HG03097 (cell line): ENCODE results near the gene NHEJ1.

Source experiments
- ATAC-seq: cut with Tn5 transposase; IDR thresholded peaks from one replicate; pipeline ENCODE4 v1.9.1; 2021; ENCODE audit not compliant: unreplicated experiment, low FRiP score

Gene NHEJ1

GRCh38 chr2:219182331-219183150, 21.9 kb upstream of the NHEJ1 start:
- no peak for ATAC-seq

DNA sequence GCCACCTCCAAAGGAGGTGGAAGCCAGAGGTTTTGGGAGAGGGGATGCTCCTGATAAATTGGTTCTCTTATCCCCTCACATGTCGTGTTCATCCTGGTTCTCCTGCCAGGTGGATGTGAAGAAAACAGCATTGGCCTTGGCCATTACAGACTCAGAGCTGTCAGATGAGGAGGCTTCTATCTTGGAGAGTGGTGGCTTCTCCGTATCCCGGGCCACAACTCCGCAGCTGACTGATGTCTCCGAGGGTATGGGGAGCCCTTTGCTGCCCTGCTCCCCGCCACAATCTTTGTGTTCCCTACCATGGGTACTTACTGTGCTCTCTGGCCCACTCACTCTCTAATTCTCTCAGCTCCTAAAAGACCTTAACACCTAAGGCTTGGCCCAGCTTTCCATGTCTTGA, 20.9 kb upstream of the NHEJ1 start:
- ATAC-seq = no peak

GRCh38 chr2:219180961-219181360, 20.3 kb upstream of the NHEJ1 start:
- ATAC-seq = no peak

GRCh38 chr2:219179601-219180465, 19.2 kb upstream of the NHEJ1 start:
- ATAC-seq = no peak

DNA sequence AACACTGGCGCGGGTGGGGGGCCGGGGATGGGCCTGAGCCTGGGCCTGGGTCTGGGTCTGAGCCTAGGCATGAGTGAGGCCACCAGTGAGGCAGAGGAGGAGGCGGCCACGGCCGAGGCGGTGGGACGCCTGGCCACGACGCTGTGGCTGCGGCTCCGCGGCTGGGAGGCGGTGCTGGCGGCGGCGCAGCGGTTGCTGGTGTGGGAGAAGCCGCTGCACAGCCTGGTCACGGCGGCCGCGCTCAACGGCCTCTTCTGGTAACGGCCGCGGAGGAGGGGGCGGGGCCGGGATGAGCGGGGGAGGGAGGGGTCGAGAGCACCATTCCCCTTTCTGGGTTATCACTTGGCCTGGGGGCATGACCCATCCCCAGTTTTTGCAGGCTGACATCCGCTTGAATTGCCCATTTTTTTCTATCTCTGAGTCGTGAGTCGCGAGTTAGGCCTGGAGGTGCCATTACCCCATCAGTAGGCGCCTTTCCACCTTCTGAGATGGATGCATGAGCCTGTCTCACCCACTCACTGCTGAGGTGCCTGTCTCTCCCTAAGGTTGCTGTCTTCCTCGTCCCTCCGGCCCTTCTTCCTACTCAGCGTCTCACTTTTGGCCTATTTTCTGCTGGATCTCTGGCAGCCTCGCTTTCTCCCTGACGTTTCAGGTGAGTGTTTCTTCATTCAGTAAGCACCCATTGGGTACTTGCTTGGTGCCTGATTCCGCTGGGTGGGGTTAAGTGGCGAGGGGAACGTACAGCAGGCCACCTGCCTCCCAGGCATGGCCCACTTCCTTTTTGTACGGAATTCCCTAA, 18.0 kb upstream of the NHEJ1 start:
- ATAC-seq = peak; percentile 5

DNA sequence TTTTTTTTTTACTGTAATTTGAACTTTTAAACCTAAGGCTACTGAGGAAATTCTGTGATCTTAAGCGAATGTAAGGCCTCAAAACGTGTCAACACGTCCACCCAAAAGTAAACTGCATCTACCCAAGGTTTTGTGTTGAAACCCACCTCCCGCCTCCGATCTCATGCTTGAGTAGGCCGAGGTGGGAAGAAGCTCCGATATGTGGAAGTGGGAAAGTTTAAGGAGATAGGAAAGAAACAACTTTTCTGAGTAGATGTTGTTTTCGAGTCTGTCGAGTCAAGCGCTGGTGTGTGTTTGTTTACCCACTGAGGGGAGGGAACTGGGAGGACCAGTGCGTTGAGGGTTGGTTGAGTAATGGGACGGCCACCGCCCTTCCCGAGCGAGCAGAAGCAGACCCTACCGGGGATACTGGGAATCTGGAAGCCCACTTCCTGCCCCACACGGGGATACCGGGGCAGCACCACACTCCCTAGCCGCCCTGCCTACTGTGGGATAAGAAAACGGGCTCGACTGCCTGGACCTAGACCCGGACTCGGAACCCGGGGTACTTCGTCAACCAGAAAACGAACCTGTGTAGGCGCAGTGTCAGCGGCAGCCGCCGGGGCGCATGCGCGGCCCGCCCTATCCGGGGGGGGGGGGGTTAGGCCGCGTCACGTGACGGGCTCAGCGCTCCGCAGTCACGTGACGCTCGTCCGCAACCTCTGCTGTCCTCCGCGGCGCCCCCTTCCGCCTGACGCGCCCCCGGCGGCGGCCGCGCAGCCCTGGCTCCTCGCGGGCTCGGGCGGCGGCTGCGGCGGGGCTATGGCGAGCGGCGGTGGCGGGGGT, 17.1 kb upstream of the NHEJ1 start, which contains the start of gene RETREG2:
Gene RETREG2, plus strand, starts transcription at position 724 of the 825 bp plus-strand sequence. Its CDS starts 78 bp downstream, at position 802.
- peak; percentile 35 for ATAC-seq

DNA sequence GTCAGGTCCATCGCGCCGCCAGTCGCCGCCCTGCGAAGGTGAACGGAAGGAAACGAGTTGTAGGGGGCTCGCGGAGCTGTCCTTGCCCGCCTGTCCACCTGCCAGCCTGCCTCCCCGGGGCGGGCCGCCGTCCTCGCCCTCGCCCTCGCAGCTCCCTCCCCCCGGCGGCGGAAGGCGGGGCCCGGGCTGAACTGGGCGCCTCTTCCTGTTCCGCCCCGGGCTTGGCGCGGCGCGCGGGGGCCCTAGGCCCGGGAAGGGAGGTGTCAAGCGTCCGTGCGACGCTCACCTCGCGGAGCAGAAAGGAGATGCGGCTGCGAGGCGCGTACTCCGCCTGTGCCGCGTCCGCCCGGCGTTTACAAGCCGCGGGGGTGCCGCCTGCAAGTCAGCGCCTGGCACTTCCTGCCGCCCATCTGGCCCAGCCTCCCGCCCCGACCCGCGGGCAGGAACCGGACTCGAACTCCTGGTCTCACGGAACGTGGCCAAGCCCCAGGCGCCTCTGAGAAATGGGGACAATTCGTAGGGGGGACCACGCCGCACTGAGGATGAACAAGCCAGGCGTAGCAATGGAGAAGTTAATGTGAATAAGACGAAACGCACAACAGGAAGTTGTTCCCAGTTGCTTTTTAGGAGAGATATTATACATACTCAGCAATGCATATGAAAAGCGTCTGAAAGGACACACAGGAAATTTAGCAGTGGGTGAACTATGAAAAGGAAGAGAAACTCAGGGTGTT, 16.4 kb upstream of the NHEJ1 start, which contains the start of gene CNPPD1:
Gene CNPPD1, minus strand, starts transcription at position 108 of the 734 bp plus-strand sequence. Its CDS starts 97 bp downstream, at position 11.
- peak; percentile 64 for ATAC-seq

DNA sequence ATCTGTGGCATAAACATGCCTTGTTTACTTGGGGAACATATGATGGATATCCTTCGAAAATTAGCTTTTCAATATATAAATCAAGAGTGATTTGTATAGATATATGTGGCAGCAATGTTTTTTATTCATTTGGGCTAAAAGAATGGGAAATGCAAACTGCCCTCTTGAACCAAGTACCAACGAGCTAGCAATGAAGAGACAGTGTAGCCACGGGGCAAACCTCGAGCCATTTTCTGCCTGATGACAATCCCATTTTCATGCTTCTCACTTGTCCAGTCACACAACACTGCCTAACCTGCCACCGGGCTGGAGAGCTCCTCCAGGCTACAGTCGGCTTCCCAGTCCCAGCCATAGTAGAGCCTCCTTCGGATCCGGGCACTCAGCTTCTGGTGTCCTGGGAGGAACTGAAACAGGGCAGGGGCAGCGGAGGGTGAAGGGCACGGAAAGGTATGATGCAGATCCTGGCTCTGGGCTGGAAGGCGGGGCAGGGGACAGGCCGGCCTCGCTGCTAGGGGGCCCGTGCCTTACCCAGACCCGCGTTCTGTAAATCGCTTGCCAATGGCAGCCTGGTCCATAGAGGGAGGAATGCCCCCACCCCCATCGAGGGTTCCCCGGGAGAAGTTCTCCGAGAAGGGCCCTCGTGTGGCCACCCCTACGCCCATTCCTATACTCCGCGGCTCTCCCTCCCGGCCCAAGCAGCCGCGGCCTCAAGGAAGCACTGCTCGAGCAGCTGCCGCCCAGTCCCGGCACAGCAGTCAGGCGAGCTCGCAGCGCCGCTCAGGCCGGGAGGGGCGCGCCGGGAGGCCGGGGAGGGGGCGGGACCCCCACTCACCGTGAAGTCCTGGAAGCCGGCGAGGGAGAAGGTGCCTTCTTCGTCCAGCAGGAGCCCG, 15.6 kb upstream of the NHEJ1 start:
- no peak for ATAC-seq

GRCh38 chr2:219175486-219175885, 14.9 kb upstream of the NHEJ1 start:
- no peak for ATAC-seq

DNA sequence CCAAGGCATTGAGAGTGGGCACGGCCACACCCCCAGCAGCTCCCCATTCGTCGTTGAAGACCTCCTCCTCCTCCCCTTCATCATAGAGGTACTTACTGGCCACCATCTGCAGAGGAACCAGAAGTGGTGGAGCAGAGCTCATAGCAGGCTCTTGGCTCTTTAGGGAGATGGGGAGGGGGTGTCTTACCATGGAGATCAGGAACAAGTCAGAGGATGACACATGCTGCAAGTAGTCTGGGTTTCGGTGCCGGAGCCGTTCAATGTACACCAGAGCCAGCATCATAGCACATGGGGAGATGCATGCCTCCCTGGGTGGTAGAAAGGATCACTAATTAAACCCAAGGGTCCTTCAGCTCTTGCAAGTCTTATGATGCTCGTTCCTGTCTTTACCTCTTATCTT, 14.2 kb upstream of the NHEJ1 start:
- ATAC-seq = no peak

DNA sequence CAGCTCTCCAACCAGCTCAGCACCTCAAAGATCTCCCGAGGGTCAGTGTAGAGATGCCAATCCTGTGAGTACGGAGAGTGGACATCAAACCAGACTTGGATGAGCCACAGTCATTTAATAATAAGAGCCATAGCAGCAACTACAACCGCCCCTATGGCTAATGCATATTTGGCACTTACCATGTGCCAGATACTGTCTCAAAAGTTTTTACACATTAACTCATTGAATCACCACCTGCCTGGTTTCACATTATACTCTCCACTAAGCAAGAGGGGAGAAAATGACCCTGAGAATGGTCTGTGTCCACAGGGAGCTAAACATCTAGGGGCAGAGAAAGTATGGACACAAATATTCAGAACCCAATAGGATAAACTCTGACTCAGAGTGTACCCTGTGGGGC, 13.5 kb upstream of the NHEJ1 start:
- ATAC-seq = no peak

GRCh38 chr2:219173176-219173575, 12.6 kb upstream of the NHEJ1 start:
- ATAC-seq = no peak

GRCh38 chr2:219172231-219173154, 11.9 kb upstream of the NHEJ1 start:
- ATAC-seq = no peak

DNA sequence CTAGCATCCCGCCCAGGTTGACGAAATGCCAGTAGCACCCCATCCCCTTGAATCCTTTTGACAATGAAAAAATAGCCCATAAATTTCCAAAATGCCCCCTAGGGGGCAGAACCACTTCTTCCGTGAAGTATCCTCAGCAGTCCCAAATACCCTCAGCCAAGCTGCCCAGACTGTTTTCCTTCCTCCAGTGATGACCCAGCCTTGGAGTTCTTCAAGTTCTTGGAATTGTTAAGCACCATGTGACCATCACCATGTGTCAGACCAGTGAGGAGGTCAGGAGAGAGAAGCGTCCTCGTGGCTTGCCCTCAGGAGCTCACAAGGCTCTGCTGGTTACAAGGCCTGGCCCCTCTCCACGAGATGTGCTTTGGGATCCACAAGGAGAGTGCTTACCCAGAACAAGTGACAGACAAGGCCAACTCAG, 10.6 kb upstream of the NHEJ1 start:
- no peak for ATAC-seq

DNA sequence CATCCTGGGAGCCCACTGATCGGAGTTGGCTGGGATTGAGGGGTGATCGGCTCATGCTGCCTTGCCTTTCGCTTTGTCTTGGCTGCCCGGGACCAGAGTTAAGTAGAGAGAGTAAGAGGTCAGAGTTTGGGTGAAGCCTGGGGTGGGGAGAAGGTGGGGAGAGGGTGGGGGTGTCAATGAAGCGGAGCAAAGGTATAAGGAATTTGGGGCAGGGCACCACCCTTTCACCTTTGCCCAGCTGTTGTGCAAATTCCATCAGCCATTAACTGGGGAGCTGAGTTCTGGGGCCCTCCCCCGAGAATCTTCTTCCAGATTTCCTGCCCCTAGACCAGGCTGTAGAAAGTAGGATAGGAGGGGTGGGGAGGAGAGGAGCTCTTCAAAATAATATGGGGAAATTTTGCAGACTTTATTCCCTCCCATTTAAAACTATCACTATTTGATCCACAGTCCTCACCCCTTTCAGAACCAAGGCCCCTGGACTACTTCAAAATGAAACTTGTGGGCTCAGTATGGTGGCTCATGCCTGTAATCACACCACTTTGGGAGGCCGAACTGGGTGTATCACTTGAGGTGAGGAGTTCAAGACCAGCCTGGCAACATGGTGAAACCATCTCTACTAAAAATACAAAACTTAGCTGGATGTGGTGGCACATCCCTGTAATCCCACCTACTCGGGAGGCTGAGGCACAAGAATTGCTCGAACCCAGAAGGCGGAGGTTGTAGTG, 9.5 kb upstream of the NHEJ1 start, which contains the start of gene SLC23A3:
Gene SLC23A3, minus strand, starts transcription at position 100 of the 725 bp plus-strand sequence. Its CDS starts 45 bp downstream, at position 55.
- ATAC-seq = no peak

- ATAC-seq = no peak
These were observed 8.3 kb upstream of the NHEJ1 start for GRCh38 chr2:219168932-219169331.
